ENCODE data around the gene RADX. TPM values are rescaled to one million over a fixed set of nuclear protein-coding genes. Genes with fewer than 3 reads are reported as not detected.
A peak's percentile ranks its signal among the peaks of the same experiment; 100 is the strongest.

Gene RADX
- total and polyA plus RNA-seq, 10 donors, result 2.7 to 19.4 (median 5.9) TPM

- TF ChIP-seq, protein P1, sequence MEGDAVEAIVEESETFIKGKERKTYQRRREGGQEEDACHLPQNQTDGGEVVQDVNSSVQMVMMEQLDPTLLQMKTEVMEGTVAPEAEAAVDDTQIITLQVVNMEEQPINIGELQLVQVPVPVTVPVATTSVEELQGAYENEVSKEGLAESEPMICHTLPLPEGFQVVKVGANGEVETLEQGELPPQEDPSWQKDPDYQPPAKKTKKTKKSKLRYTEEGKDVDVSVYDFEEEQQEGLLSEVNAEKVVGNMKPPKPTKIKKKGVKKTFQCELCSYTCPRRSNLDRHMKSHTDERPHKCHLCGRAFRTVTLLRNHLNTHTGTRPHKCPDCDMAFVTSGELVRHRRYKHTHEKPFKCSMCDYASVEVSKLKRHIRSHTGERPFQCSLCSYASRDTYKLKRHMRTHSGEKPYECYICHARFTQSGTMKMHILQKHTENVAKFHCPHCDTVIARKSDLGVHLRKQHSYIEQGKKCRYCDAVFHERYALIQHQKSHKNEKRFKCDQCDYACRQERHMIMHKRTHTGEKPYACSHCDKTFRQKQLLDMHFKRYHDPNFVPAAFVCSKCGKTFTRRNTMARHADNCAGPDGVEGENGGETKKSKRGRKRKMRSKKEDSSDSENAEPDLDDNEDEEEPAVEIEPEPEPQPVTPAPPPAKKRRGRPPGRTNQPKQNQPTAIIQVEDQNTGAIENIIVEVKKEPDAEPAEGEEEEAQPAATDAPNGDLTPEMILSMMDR (IDR thresholded peaks at IDR 0.05 in 8 of 11, conservative IDR thresholded peaks at IDR 0.05 in 3 of 11), result no peak
- TF ChIP-seq POLR2A (IDR thresholded peaks at IDR 0.05), result no peak
- TF ChIP-seq POLR2AphosphoS5 (IDR thresholded peaks at IDR 0.05), result no peak
- H3K4me1 ChIP-seq, result peaks cover 0 to 11% (median 2%) of the 10 kb centered on the region in 6 donors
- H3K9me3 ChIP-seq, result no peaks in the 10 kb centered on the region
- H3K27me3 ChIP-seq (replicated peaks in 1 of 7), result peaks cover 0 to 5% (median 0%) of the 10 kb centered on the region in 7 donors
- H3K27ac ChIP-seq, result no peak overlapping the region
- intact Hi-C loops (cut with DNase I; ENCODE audit: low total_unique reads), result no loop called here
- no peak for DNase-seq
- 18 to 38% (median 25%) methylated on average over 4 of the region's 4 CpGs for WGBS, 5 donors
- no peaks in the 10 kb centered on the region for H3K36me3 ChIP-seq
- peak overlapping the region in 4 of 8 donors; percentile 40 to 76 (median 50) for H3K4me3 ChIP-seq
These were observed 1.5 kb downstream of the RADX start for GRCh38 chrX:106613277-106613676.

- TF ChIP-seq POLR2AphosphoS5 (IDR thresholded peaks at IDR 0.05) (no peak), POLR2A (IDR thresholded peaks at IDR 0.05) (no peak)
- TF ChIP-seq, protein P1 (IDR thresholded peaks at IDR 0.05 in 8 of 11, conservative IDR thresholded peaks at IDR 0.05 in 3 of 11), result no peak
- WGBS, 5 donors, result 65 to 89% (median 74%) methylated on average over 7 of the region's 7 CpGs
- H3K4me3 ChIP-seq, result no peak overlapping the region
- DNase-seq, result no peak
- H3K9me3 ChIP-seq, result no peaks in the 10 kb centered on the region
- H3K36me3 ChIP-seq, result no peaks in the 10 kb centered on the region
- H3K27me3 ChIP-seq (replicated peaks in 1 of 7), result peaks cover 0 to 5% (median 0%) of the 10 kb centered on the region in 7 donors
- H3K4me1 ChIP-seq, result peaks cover 0 to 11% (median 2%) of the 10 kb centered on the region in 6 donors
- intact Hi-C loops (cut with DNase I; ENCODE audit: low total_unique reads), result no loop called here
- no peak overlapping the region for H3K27ac ChIP-seq
These were observed 3.3 kb downstream of the RADX start for GRCh38 chrX:106615041-106615440.

DNA sequence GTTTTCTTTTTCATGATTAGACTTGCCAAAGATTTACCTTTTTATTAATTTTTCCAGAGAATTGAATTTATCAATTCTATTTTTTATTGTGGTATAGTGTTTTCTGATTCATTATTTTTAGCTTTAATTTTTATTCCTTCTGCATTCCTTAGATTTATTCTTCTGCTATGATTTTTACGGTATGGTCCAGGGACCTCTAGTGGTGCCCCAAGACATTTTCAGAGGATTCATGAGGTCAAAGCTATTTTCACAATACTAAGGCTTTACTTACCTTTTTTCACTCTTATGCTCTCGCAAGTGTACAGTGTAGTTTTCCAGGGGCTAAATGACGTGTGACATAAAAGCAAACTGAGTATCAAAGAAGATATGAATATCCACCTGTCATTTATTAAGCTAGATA lies 8.0 kb downstream of the RADX start:
- H3K27me3 ChIP-seq (replicated peaks in 1 of 7), result peaks cover 0 to 2% (median 0%) of the 10 kb centered on the region in 7 donors
- no peaks in the 10 kb centered on the region for H3K9me3 ChIP-seq
- H3K27ac ChIP-seq, result no peak overlapping the region
- H3K4me3 ChIP-seq, result no peak overlapping the region
- 44 to 50% (median 45%) methylated on average over 3 of the region's 3 CpGs for WGBS, 5 donors
- TF ChIP-seq POLR2AphosphoS5 (IDR thresholded peaks at IDR 0.05), result no peak
- TF ChIP-seq, protein P1 (IDR thresholded peaks at IDR 0.05 in 8 of 11, conservative IDR thresholded peaks at IDR 0.05 in 3 of 11), result peak in 2 of 11 experiments; percentile 8 to 31
- H3K36me3 ChIP-seq, result no peaks in the 10 kb centered on the region
- DNase-seq, result no peak
- H3K4me1 ChIP-seq, result no peaks in the 10 kb centered on the region
- intact Hi-C loops (cut with DNase I; ENCODE audit: low total_unique reads), result no loop called here

- H3K27ac ChIP-seq, result no peak overlapping the region
- H3K27me3 ChIP-seq (replicated peaks in 1 of 7), result peaks cover 0 to 3% (median 0%) of the 10 kb centered on the region in 7 donors
- DNase-seq, result no peak
- 84 to 95% (median 87%) methylated on average over 2 of the region's 2 CpGs for WGBS, 5 donors
- H3K36me3 ChIP-seq, result no peaks in the 10 kb centered on the region
- no peak overlapping the region for H3K4me3 ChIP-seq
- no peaks in the 10 kb centered on the region for H3K9me3 ChIP-seq
- intact Hi-C loops (cut with DNase I; ENCODE audit: low total_unique reads), result no loop called here
- H3K4me1 ChIP-seq, result no peaks in the 10 kb centered on the region
- TF ChIP-seq, protein P1 (IDR thresholded peaks at IDR 0.05 in 8 of 11, conservative IDR thresholded peaks at IDR 0.05 in 3 of 11), result no peak
- no peak for TF ChIP-seq POLR2A (IDR thresholded peaks at IDR 0.05)
- no peak for TF ChIP-seq POLR2AphosphoS5 (IDR thresholded peaks at IDR 0.05)
These were observed 10.1 kb downstream of the RADX start for GRCh38 chrX:106621836-106622235.

All from spleen (tissue), 11 donors.